ENCODE data around the gene TARBP1.

- TF ChIP-seq, protein P1, sequence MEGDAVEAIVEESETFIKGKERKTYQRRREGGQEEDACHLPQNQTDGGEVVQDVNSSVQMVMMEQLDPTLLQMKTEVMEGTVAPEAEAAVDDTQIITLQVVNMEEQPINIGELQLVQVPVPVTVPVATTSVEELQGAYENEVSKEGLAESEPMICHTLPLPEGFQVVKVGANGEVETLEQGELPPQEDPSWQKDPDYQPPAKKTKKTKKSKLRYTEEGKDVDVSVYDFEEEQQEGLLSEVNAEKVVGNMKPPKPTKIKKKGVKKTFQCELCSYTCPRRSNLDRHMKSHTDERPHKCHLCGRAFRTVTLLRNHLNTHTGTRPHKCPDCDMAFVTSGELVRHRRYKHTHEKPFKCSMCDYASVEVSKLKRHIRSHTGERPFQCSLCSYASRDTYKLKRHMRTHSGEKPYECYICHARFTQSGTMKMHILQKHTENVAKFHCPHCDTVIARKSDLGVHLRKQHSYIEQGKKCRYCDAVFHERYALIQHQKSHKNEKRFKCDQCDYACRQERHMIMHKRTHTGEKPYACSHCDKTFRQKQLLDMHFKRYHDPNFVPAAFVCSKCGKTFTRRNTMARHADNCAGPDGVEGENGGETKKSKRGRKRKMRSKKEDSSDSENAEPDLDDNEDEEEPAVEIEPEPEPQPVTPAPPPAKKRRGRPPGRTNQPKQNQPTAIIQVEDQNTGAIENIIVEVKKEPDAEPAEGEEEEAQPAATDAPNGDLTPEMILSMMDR (IDR thresholded peaks at IDR 0.05) = no peak
- TF ChIP-seq EZH2 (IDR thresholded peaks at IDR 0.05; ENCODE audit: borderline replicate concordance, insufficient read depth, low read depth, low read length, poor library complexity, severe bottlenecking) = no peak
Observed at GRCh38 chr1:234527346-234527745, 48.4 kb upstream of the TARBP1 start.
